GM19467 (cell line): ENCODE data around the gene DDX23.

Experiments used
- ATAC-seq: cut with Tn5 transposase; IDR thresholded peaks from one replicate; pipeline ENCODE4 v1.9.1; 2021; ENCODE audit warnings: mild to moderate bottlenecking, moderate library complexity; ENCODE audit not compliant: unreplicated experiment

The DDX23 gene

GRCh38 chr12:48824905-48825304 is 27.1 kb downstream of the DDX23 start:
- ATAC-seq = no peak

GRCh38 chr12:48824112-48824511 is 27.9 kb downstream of the DDX23 start:
- no peak for ATAC-seq

- no peak for ATAC-seq
Measured at GRCh38 chr12:48823281-48823680, 28.7 kb downstream of the DDX23 start.

GRCh38 chr12:48822711-48823110 is 29.3 kb downstream of the DDX23 start:
- ATAC-seq = no peak

- no peak for ATAC-seq
Measured at GRCh38 chr12:48822139-48822538, 29.8 kb downstream of the DDX23 start.

- ATAC-seq = no peak
Measured at GRCh38 chr12:48819986-48820725, 31.8 kb downstream of the DDX23 start.

GRCh38 chr12:48818831-48819590 is 33.0 kb downstream of the DDX23 start:
- ATAC-seq = no peak

- ATAC-seq = no peak
Measured at GRCh38 chr12:48817873-48818830, 33.8 kb downstream of the DDX23 start, which contains the start of gene CACNB3. TSS of gene CACNB3 (plus strand) at chr12:48818496. CDS start at chr12:48818930, 434 bp downstream.

GRCh38 chr12:48816143-48816854 is 35.7 kb downstream of the DDX23 start:
- ATAC-seq = no peak

GRCh38 chr12:48815126-48816110 is 36.5 kb downstream of the DDX23 start:
- peak; percentile 19 for ATAC-seq

GRCh38 chr12:48814262-48815125 is 37.5 kb downstream of the DDX23 start:
- peak; percentile 68 for ATAC-seq

GRCh38 chr12:48813465-48814261 is 38.3 kb downstream of the DDX23 start:
- ATAC-seq = no peak

- ATAC-seq = no peak
Measured at GRCh38 chr12:48812389-48812788, 39.6 kb downstream of the DDX23 start.

- no peak for ATAC-seq
Measured at GRCh38 chr12:48811437-48812090, 40.4 kb downstream of the DDX23 start.

- ATAC-seq = no peak
Measured at GRCh38 chr12:48810903-48811431, 41.0 kb downstream of the DDX23 start.

GRCh38 chr12:48807981-48808380 is 44.0 kb downstream of the DDX23 start:
- no peak for ATAC-seq

GRCh38 chr12:48803675-48804074 is 48.3 kb downstream of the DDX23 start:
- no peak for ATAC-seq
